DOHH2 (cell line): ENCODE measurements around the gene TOB2.

Experiments used
- CTCF ChIP-seq: fragments of 200-600 bp; sonication (generic); IDR thresholded peaks from one replicate; pipeline ENCODE4 v1.5.1; 2014; ENCODE audit warnings: antibody characterized with exemption, mild to moderate bottlenecking, low read depth, low read length; ENCODE audit not compliant: poor library complexity, severe bottlenecking
- EZH2phosphoT487 ChIP-seq: fragments of 200-600 bp; sonication (generic); IDR thresholded peaks from 2 replicates; pipeline ENCODE4 v1.6.1; 2017; ENCODE audit warnings: borderline replicate concordance, mild to moderate bottlenecking, antibody characterized with exemption, low read length, moderate library complexity, mixed read lengths

DNA sequence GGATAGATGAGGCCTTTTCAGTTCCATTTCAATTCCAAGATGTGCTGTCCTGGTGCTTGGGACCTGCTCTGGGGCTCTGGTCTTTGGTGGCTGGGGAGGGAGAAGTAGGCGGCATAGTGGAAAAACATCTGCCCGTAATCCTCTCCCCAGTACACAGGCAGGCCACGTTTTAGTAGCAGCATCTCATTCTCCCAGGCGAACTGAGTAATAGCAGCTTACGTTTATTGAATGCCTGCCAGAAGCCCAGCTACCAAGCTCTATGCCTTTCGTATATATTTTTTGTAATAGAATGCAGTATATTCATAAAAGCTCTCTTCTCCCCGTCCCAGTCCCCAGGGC is 33.8 kb upstream of the TOB2 start:
- TF ChIP-seq CTCF (no peak), EZH2phosphoT487 (no peak)
